Central memory CD4-positive, alpha-beta T cell (primary cell): ENCODE data around the gene NFATC3.
"Not testable (repeated sequence)": the region's sequence is repeated elsewhere in the genome, so short reads cannot be mapped to it uniquely, and the experiment has no call there.

Source experiments
- DNase-seq: peaks from one replicate; pipeline ENCODE4 v3.0.0; 2022

NFATC3 gene

GRCh38 chr16:68120496-68120895, 35.3 kb downstream of the NFATC3 start:
- DNase-seq: not testable (repeated sequence)

- DNase-seq: no peak
Measured at GRCh38 chr16:68126395-68126794, 41.2 kb downstream of the NFATC3 start.

GRCh38 chr16:68128577-68129305, 43.6 kb downstream of the NFATC3 start:
- no peak for DNase-seq

GRCh38 chr16:68130520-68130919, 45.4 kb downstream of the NFATC3 start:
- no peak for DNase-seq

- peak; percentile 55 for DNase-seq
Measured at GRCh38 chr16:68131813-68132706, 46.9 kb downstream of the NFATC3 start.

- not testable (repeated sequence) for DNase-seq
Measured at GRCh38 chr16:68133000-68133399, 47.8 kb downstream of the NFATC3 start.

- DNase-seq: no peak
Measured at GRCh38 chr16:68134644-68135043, 49.5 kb downstream of the NFATC3 start.

GRCh38 chr16:68136515-68136914, 51.3 kb downstream of the NFATC3 start:
- no peak for DNase-seq

GRCh38 chr16:68144008-68144407, 58.8 kb downstream of the NFATC3 start:
- no peak for DNase-seq

GRCh38 chr16:68146585-68146984, 61.4 kb downstream of the NFATC3 start:
- no peak for DNase-seq

GRCh38 chr16:68147444-68147843, 62.3 kb downstream of the NFATC3 start:
- DNase-seq: no peak

GRCh38 chr16:68149596-68149995, 64.4 kb downstream of the NFATC3 start:
- DNase-seq: no peak

GRCh38 chr16:68155425-68155824, 70.3 kb downstream of the NFATC3 start:
- no peak for DNase-seq

GRCh38 chr16:68162413-68162812, 77.2 kb downstream of the NFATC3 start:
- DNase-seq: no peak

GRCh38 chr16:68163275-68163674, 78.1 kb downstream of the NFATC3 start:
- not testable (repeated sequence) for DNase-seq

- no peak for DNase-seq
Measured at GRCh38 chr16:68166264-68166663, 81.1 kb downstream of the NFATC3 start.

GRCh38 chr16:68179196-68179795, 94.1 kb downstream of the NFATC3 start:
- no peak for DNase-seq

- no peak for DNase-seq
Measured at GRCh38 chr16:68179855-68180254, 94.7 kb downstream of the NFATC3 start.

- DNase-seq: no peak
Measured at GRCh38 chr16:68183046-68183445, 97.9 kb downstream of the NFATC3 start.

- no peak for DNase-seq
Measured at GRCh38 chr16:68186877-68187276, 101.7 kb downstream of the NFATC3 start.

- no peak for DNase-seq
Measured at GRCh38 chr16:68187505-68187904, 102.3 kb downstream of the NFATC3 start.

GRCh38 chr16:68188170-68188569, 103.0 kb downstream of the NFATC3 start:
- DNase-seq: no peak

- no peak for DNase-seq
Measured at GRCh38 chr16:68190081-68190480, 104.9 kb downstream of the NFATC3 start.
